K562 (cell line): Measurements from ENCODE around the gene PPP1R13B. TPM values are rescaled to one million over a fixed set of nuclear protein-coding genes. Genes with fewer than 3 reads are reported as not detected.

Experiments used
- ATAC-seq: fragments of 200-7000 bp; cut with Tn5 transposase; 3 replicates; pipeline ENCODE4 v1.9.1; 2020; ENCODE audit warnings: moderate library complexity
- BruUV-seq: library from RNA; stranded (reverse); fragments of 400-500 nt; replicated peaks from 2 replicates; lab custom pipeline; 2021; lab: Mats Ljungman, UMichigan
- CTCF ChIA-PET: fragments of 300-600 bp; formaldehyde crosslinking; extraction: SDS; loops from one replicate; lab custom pipeline; 2021; ENCODE audit warnings: low intra/inter-chr PET ratio; lab: Yijun Ruan, JAX
- POLR2A ChIA-PET: fragments of 300-600, 350-650 bp; sonication (Branson Sonifier 250); formaldehyde crosslinking; extraction: SDS; loops from one replicate; lab custom pipeline; 2021; ENCODE audit warnings: antibody characterized with exemption, inconsistent platforms; lab: Yijun Ruan, JAX
- DNase-seq, 4 experiments: peaks; one replicate each; pipeline versions ENCODE4 v3.0.0 to v3.0.0-alpha.2; 2011 to 2018; ENCODE audit warnings: low spot score in 3 of 4, mixed read lengths in 3 of 4; ENCODE audit errors: extremely low read depth in 1 of 4
- FAIRE-seq: peaks from 2 replicates; lab custom pipeline; 2011; peaks lifted over from hg19 to GRCh38; lab: Jason Lieb, UNC
- H2AFZ ChIP-seq: 2 replicates; pipeline ENCODE4 v1.6.0; 2011; ENCODE audit warnings: low read depth, low read length, control low read depth, inconsistent platforms
- H3K27ac ChIP-seq: fragments of 200-600 bp; 3 replicates; pipeline ENCODE4 v1.8.0; 2011; ENCODE audit warnings: low read depth, mild to moderate bottlenecking, control low read depth, inconsistent platforms, low read length, moderate library complexity, mixed read lengths; ENCODE audit errors: extremely low read depth
- H3K27me3 ChIP-seq, 2 experiments: fragments of 300-600 bp in 1 of 2; 2 replicates in 1 of 2; 3 replicates in 1 of 2; pipeline versions ENCODE4 v1.6.0 to v1.8.0; 2011; ENCODE audit warnings: inconsistent platforms in 2 of 2, low read length in 2 of 2, mild to moderate bottlenecking in 1 of 2, mixed read lengths in 1 of 2, moderate library complexity in 1 of 2; ENCODE audit not compliant: control insufficient read depth in 2 of 2, insufficient read depth in 2 of 2
- H3K36me3 ChIP-seq: fragments of 300-600 bp; 3 replicates; pipeline ENCODE4 v1.8.0; 2011; ENCODE audit warnings: mild to moderate bottlenecking, low read length, inconsistent platforms; ENCODE audit not compliant: control insufficient read depth, insufficient read depth
- H3K4me1 ChIP-seq, 2 experiments: fragments of 200-600 bp in 1 of 2; replicated peaks in 1 of 2; 2 replicates in 1 of 2; 3 replicates in 1 of 2; pipeline versions ENCODE4 v1.5.1 to v1.8.0; 2011; ENCODE audit warnings: inconsistent platforms in 2 of 2, low read length in 2 of 2, mild to moderate bottlenecking in 1 of 2, mixed read lengths in 1 of 2, moderate library complexity in 1 of 2; ENCODE audit not compliant: control insufficient read depth in 2 of 2, insufficient read depth in 2 of 2
- H3K4me2 ChIP-seq: 2 replicates; pipeline ENCODE4 v1.6.1; 2011; ENCODE audit warnings: low read length, control low read depth, inconsistent platforms, mixed read lengths; ENCODE audit not compliant: insufficient read depth
- H3K4me3 ChIP-seq: fragments of 200-600 bp; sonication (generic), shearing (Covaris generic); 2 replicates; pipeline ENCODE4 v1.5.1; 2016; ENCODE audit warnings: control low read depth, inconsistent platforms
- H3K79me2 ChIP-seq: fragments of 200-600 bp; 3 replicates; pipeline ENCODE4 v1.8.0; 2011; ENCODE audit warnings: low read length, inconsistent platforms; ENCODE audit not compliant: control insufficient read depth, insufficient read depth
- H3K9ac ChIP-seq, 2 experiments: 2 replicates each; pipeline versions ENCODE4 v1.6.0 to v1.6.1; 2011; ENCODE audit warnings: low read depth in 2 of 2, low read length in 2 of 2, control low read depth in 1 of 2, inconsistent platforms in 1 of 2, mild to moderate bottlenecking in 1 of 2, mixed read lengths in 1 of 2; ENCODE audit not compliant: insufficient read depth in 1 of 2
- H3K9me1 ChIP-seq: one replicate; pipeline ENCODE4 v1.6.0; 2011; ENCODE audit warnings: inconsistent platforms, mild to moderate bottlenecking, low read length, moderate library complexity; ENCODE audit not compliant: control insufficient read depth, insufficient read depth
- H3K9me3 ChIP-seq: replicated peaks from 2 replicates; pipeline ENCODE4 v1.5.1; 2011; ENCODE audit warnings: low read depth, low read length, inconsistent platforms; ENCODE audit not compliant: control insufficient read depth, insufficient read depth
- H4K20me1 ChIP-seq: replicated peaks from 2 replicates; pipeline ENCODE4 v1.6.1; 2011; ENCODE audit warnings: low read length, inconsistent platforms, mixed read lengths; ENCODE audit not compliant: control insufficient read depth, insufficient read depth
- EP400 ChIP-seq: fragments of 450-650 bp; IDR thresholded peaks from 2 replicates; pipeline ENCODE4 v1.6.1; 2017; ENCODE audit warnings: antibody characterized with exemption, mild to moderate bottlenecking, moderate library complexity
- LCOR ChIP-seq: sonication (generic); formaldehyde crosslinking; IDR thresholded peaks from 2 replicates; pipeline ENCODE4 v1.8.0; 2022; ENCODE audit warnings: mild to moderate bottlenecking, missing genetic modification reagents
- NR4A1 ChIP-seq, 2 experiments: fragments of 250-450 bp in 1 of 2; fragments of 450-650 bp in 1 of 2; sonication (Bioruptor Pico) in 1 of 2; IDR thresholded peaks; 2 replicates each; pipeline versions ENCODE4 v1.4.0 to v1.6.1; 2016 to 2020; ENCODE audit warnings: mild to moderate bottlenecking in 2 of 2, missing compliant biosample characterization in 1 of 2, missing genetic modification characterization in 1 of 2, moderate library complexity in 1 of 2
- SPI1 ChIP-seq: IDR thresholded peaks from 2 replicates; pipeline ENCODE4 v1.6.1; 2011; ENCODE audit warnings: low read depth, low read length, control low read depth, borderline replicate concordance
- SUPT5H ChIP-seq: fragments of 450-650 bp; IDR thresholded peaks from 2 replicates; pipeline ENCODE4 v1.6.1; 2016
- ZNF23 ChIP-seq: fragments of 250-450 bp; sonication (Bioruptor Pico); IDR thresholded peaks from 2 replicates; pipeline ENCODE4 v1.4.0; 2020; ENCODE audit warnings: mild to moderate bottlenecking
- ZNF445 ChIP-seq: fragments of 250-450 bp; sonication (Bioruptor Pico); IDR thresholded peaks from 2 replicates; pipeline ENCODE4 v1.4.0; 2020; ENCODE audit warnings: low read depth, mild to moderate bottlenecking, moderate library complexity
- ZNF77 ChIP-seq: fragments of 250-450 bp; sonication (Bioruptor Pico); IDR thresholded peaks from 2 replicates; pipeline ENCODE4 v1.5.0; 2020
- whole genome bisulfite sequencing: fragments of 100-300 bp; shearing (Covaris generic); methylation state at CpG from one replicate; pipeline ENCODE4 v1.1.6; 2016; ENCODE audit warnings: low coverage, mixed read lengths; ENCODE audit not compliant: insufficient coverage; ENCODE audit errors: missing lambda C conversion rate; 5-methylcytosine and 5-hydroxymethylcytosine counted together
- in situ Hi-C: fragments of 300-500 bp; cut with MboI; formaldehyde crosslinking; loops from 4 replicates; pipeline ENCODE4 v1.15.0; 2018; ENCODE audit warnings: inconsistent platforms, mixed read lengths
- intact Hi-C: fragments of 100-400 bp; cut with micrococcal nuclease; formaldehyde crosslinking; loops from 2 replicates; pipeline ENCODE4 v1.14.2; 2022
- polyA plus RNA-seq, 8 experiments: library from polyadenylated mRNA; depleted of rRNA in 4 of 8; stranded (reverse) in 5 of 8; unstranded in 3 of 8; fragments of >200 nt; fragmentation: Nextera tagmentation in 2 of 8; fragmentation: Illumina TruSeq in 1 of 8; extraction: Ambion mirVana in 2 of 8; extraction: Trizol in 1 of 8; gene quantifications; 2 replicates each; pipeline versions ENCODE4 v1.2.1 to v1.2.3, GENCODE V29; 2011 to 2014; ENCODE audit warnings: inconsistent platforms in 1 of 8, missing spikeins in 1 of 8
- total RNA-seq, 7 experiments: library from RNA; depleted of rRNA in 6 of 7; stranded (reverse); fragments of >200 nt in 6 of 7; fragmentation: Illumina TruSeq in 2 of 7; extraction: Trizol in 2 of 7; gene quantifications; 2 replicates each; pipeline versions ENCODE4 v1.2.1 to v1.2.3, GENCODE V29; 2011 to 2021; ENCODE audit warnings: low replicate concordance in 1 of 7
- TF ChIP-seq, protein P1 (sequence below): fragments of 450-650 bp; conservative IDR thresholded peaks from 2 replicates; pipeline ENCODE4 v1.6.1; 2016; ENCODE audit warnings: missing genetic modification characterization, low read depth, mild to moderate bottlenecking, missing compliant biosample characterization, moderate library complexity
- TF ChIP-seq, protein P2 (sequence below): fragments of 450-650 bp; formaldehyde crosslinking; IDR thresholded peaks from 2 replicates; pipeline ENCODE4 v1.4.0; 2020; ENCODE audit warnings: mild to moderate bottlenecking, mixed read lengths

Gene PPP1R13B
- total and polyA plus RNA-seq, 9 of the 15 experiments (the other 6 are each of a cell fraction or from before 2014, with no cell fraction given): 0.03 to 1.7 (median 0.15) TPM

DNA sequence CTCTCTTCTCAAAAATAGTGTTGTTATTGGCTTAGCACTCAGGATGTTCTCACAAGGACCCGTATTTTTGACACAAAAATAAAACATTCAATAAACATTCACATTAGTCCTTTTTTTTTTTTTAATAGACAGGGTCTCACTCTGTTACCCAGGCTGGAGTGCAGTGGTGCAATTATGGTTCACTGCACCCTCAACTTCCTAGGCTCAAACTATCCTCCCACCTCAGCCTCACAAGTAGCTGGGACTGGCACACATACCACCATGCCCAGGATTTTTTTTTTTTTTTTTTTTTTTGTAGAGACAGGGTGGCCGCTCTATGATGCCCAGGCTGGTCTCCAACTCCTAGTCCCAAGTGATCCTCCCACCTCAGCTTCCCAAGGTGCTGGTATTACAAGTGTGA, 27.0 kb downstream of the PPP1R13B start:
- FAIRE-seq (no peak), DNase-seq (no peak), ATAC-seq (no peak)
- H3K36me3 ChIP-seq: no peaks in the 10 kb centered on the region
- no peaks in the 10 kb centered on the region for H3K9me1 ChIP-seq
- H3K27me3 ChIP-seq: peaks cover 4% of the 10 kb centered on the region in 2 experiments; a peak in 2 of 5 replicates
- no peak overlapping the region for H2AFZ ChIP-seq
- no peaks in the 10 kb centered on the region for H3K79me2 ChIP-seq
- no TSS peak for BruUV-seq
- no peaks in the 10 kb centered on the region for H3K9me3 ChIP-seq
- ChIA-PET POLR2A (interaction anchor here (0.6 kb wide), 1 partner anchor 211 kb away, joined by 3 read pairs; no protein-coding TSS in a partner anchor), CTCF (no interaction called here)
- TF ChIP-seq LCOR (no peak), ZNF445 (CRISPR knock-in tag) (no peak), ZNF77 (CRISPR knock-in tag) (no peak), NR4A1 (CRISPR knock-in tag; IDR thresholded peaks at IDR 0.05) (no peak), NR4A1 (tag; IDR thresholded peaks at IDR 0.05) (no peak), ZNF23 (CRISPR knock-in tag) (no peak), SPI1 (no peak), SUPT5H (no peak), EP400 (no peak)
- TF ChIP-seq, protein P1, sequence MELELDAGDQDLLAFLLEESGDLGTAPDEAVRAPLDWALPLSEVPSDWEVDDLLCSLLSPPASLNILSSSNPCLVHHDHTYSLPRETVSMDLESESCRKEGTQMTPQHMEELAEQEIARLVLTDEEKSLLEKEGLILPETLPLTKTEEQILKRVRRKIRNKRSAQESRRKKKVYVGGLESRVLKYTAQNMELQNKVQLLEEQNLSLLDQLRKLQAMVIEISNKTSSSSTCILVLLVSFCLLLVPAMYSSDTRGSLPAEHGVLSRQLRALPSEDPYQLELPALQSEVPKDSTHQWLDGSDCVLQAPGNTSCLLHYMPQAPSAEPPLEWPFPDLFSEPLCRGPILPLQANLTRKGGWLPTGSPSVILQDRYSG (tag): no peak
- TF ChIP-seq, protein P2, sequence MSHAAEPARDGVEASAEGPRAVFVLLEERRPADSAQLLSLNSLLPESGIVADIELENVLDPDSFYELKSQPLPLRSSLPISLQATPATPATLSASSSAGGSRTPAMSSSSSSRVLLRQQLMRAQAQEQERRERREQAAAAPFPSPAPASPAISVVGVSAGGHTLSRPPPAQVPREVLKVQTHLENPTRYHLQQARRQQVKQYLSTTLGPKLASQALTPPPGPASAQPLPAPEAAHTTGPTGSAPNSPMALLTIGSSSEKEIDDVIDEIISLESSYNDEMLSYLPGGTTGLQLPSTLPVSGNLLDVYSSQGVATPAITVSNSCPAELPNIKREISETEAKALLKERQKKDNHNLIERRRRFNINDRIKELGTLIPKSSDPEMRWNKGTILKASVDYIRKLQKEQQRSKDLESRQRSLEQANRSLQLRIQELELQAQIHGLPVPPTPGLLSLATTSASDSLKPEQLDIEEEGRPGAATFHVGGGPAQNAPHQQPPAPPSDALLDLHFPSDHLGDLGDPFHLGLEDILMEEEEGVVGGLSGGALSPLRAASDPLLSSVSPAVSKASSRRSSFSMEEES (CRISPR knock-in tag): no peak
- H3K4me2 ChIP-seq: no peak overlapping the region
- in situ Hi-C loops: no loop called here
- no peaks in the 10 kb centered on the region for H4K20me1 ChIP-seq
- intact Hi-C loops: no loop called here
- no peak overlapping the region for H3K9ac ChIP-seq
- 0% methylated on average over 1 of the region's 2 CpGs for WGBS
- H3K4me3 ChIP-seq: no peak overlapping the region
- H3K4me1 ChIP-seq: no peaks in the 10 kb centered on the region
- no peak overlapping the region for H3K27ac ChIP-seq
